Psoas muscle (tissue), 8 donors: ENCODE measurements around the gene NEMF. TPM values are rescaled to one million over a fixed set of nuclear protein-coding genes. Genes with fewer than 3 reads are reported as not detected.
A peak's percentile ranks its signal among the peaks of the same experiment; 100 is the strongest.

ENCODE experiments used
- ATAC-seq, 4 donors: fragments of 200-7000 bp; cut with Tn5 transposase; one replicate each; pipeline ENCODE4 v1.9.1; 2020; ENCODE audit warnings: moderate library complexity in 3 of 4, mild to moderate bottlenecking in 2 of 4
- DNase-seq, 2 donors: peaks; one replicate each; pipeline ENCODE4 v3.0.0-alpha.2; 2020
- H3K27ac ChIP-seq: fragments of 200-600 bp; one replicate; pipeline ENCODE4 v1.8.0; 2022
- H3K27me3 ChIP-seq, 3 donors: fragments of 200-600 bp in 1 of 3; one replicate each; pipeline versions ENCODE4 v1.6.1 to v1.8.0; 2013 to 2022; ENCODE audit warnings: low read length in 2 of 3, mild to moderate bottlenecking in 2 of 3, moderate library complexity in 1 of 3; ENCODE audit not compliant: insufficient read depth in 3 of 3
- H3K36me3 ChIP-seq, 2 donors: fragments of 200-600 bp in 1 of 2; one replicate each; pipeline versions ENCODE4 v1.6.1 to v1.8.0; 2013 to 2022; ENCODE audit warnings: low read depth in 1 of 2, mild to moderate bottlenecking in 1 of 2, moderate library complexity in 1 of 2; ENCODE audit not compliant: insufficient read depth in 1 of 2
- H3K4me1 ChIP-seq: fragments of 200-600 bp; one replicate; pipeline ENCODE4 v1.8.0; 2022
- H3K4me3 ChIP-seq: fragments of 200-600 bp; one replicate; pipeline ENCODE4 v1.8.0; 2022; ENCODE audit warnings: mild to moderate bottlenecking
- H3K9me3 ChIP-seq: fragments of 200-600 bp; one replicate; pipeline ENCODE4 v1.8.0; 2022
- WGBS, 3 donors: extraction: QIAGEN DNeasy Blood & Tissue Kit; methylation state at CpG; one replicate each; pipeline versions ENCODE4 v1.1.6 to v1.1.7; 2013; 5-methylcytosine and 5-hydroxymethylcytosine counted together
- intact Hi-C, 2 donors: fragments of 100-400 bp; cut with DNase I; formaldehyde crosslinking; loops; one replicate each; pipeline versions ENCODE4 v1.11.0 to v1.14.2; 2022
- polyA plus RNA-seq, 3 donors: library from polyadenylated mRNA; stranded (reverse); fragments of 200-250 nt; gene quantifications; one replicate each; pipeline ENCODE4 v1.2.3, GENCODE V29; 2013
- total RNA-seq, 4 donors: library from RNA; stranded (reverse); fragmentation: NEBNext Ultra II Directional in 2 of 4; extraction: Animal tissue kit (Norgen Biotek cat#: 25700) in 2 of 4; gene quantifications; one replicate each; pipeline versions ENCODE4 v1.2.1 to v1.2.4, GENCODE V29; 2021 to 2023
- TF ChIP-seq, protein P1 (sequence below): fragments of 200-600 bp; IDR thresholded peaks from one replicate; pipeline ENCODE4 v1.8.0; 2022; ENCODE audit warnings: antibody characterized with exemption
- donor health status: healthy with polysubstance abuse.
- donor health status: DM: no; HTN: no; CAD: no; lungs with moderate emphysema.
- donor health status: Bipolar disorder and iron deficiency.
- donor health status: healthy.
- donor health status: DM: yes; HTN: yes; CAD: no.
- donor health status: DM: no; HTN: no; CAD: no.
- donor health status: DM: no; HTN: no; CAD: no.
- donor health status: DM: yes; HTN: yes; CAD: no.

NEMF gene
- total and polyA plus RNA-seq, 7 donors, result 20.5 to 68.3 (median 52.8) TPM

DNA sequence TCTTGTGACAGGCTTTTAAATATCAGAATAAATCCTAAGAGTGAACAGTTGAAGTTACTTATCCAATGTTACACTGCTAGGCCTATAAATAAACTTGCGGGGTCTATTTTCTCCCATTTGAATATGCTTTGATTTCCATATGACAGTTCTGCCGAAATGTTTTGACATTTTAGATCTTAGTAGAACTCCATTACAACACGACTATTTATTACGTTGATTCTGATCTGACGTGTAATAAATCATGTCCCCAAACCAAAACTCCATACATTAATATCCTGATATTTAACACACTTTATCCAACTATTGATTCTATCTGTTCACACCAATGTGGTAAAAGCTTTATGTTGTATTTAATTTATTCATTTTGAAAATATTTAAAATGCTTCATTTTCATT, 16.1 kb upstream of the NEMF start:
- Histone ChIP-seq H3K9me3 (no peaks in the 10 kb centered on the region), H3K4me3 (peak overlapping the region; percentile 71), H3K27ac (peak overlapping the region; percentile 88), H3K4me1 (peaks cover 11% of the 10 kb centered on the region), H3K27me3 (no peaks in the 10 kb centered on the region), H3K36me3 (no peaks in the 10 kb centered on the region)
- intact Hi-C loops, result loop anchor here (2.0 to 10.0 kb wide), 5 partner anchors 24 to 356 kb away; partner anchors contain the start of gene ARF6 (in 1 of the 2)
- no peak for DNase-seq
- 18 to 39% (median 23%) methylated on average over 5 of the region's 5 CpGs for WGBS, 3 donors
- ATAC-seq, result no peak
- TF ChIP-seq, protein P1, sequence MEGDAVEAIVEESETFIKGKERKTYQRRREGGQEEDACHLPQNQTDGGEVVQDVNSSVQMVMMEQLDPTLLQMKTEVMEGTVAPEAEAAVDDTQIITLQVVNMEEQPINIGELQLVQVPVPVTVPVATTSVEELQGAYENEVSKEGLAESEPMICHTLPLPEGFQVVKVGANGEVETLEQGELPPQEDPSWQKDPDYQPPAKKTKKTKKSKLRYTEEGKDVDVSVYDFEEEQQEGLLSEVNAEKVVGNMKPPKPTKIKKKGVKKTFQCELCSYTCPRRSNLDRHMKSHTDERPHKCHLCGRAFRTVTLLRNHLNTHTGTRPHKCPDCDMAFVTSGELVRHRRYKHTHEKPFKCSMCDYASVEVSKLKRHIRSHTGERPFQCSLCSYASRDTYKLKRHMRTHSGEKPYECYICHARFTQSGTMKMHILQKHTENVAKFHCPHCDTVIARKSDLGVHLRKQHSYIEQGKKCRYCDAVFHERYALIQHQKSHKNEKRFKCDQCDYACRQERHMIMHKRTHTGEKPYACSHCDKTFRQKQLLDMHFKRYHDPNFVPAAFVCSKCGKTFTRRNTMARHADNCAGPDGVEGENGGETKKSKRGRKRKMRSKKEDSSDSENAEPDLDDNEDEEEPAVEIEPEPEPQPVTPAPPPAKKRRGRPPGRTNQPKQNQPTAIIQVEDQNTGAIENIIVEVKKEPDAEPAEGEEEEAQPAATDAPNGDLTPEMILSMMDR, result no peak

DNA sequence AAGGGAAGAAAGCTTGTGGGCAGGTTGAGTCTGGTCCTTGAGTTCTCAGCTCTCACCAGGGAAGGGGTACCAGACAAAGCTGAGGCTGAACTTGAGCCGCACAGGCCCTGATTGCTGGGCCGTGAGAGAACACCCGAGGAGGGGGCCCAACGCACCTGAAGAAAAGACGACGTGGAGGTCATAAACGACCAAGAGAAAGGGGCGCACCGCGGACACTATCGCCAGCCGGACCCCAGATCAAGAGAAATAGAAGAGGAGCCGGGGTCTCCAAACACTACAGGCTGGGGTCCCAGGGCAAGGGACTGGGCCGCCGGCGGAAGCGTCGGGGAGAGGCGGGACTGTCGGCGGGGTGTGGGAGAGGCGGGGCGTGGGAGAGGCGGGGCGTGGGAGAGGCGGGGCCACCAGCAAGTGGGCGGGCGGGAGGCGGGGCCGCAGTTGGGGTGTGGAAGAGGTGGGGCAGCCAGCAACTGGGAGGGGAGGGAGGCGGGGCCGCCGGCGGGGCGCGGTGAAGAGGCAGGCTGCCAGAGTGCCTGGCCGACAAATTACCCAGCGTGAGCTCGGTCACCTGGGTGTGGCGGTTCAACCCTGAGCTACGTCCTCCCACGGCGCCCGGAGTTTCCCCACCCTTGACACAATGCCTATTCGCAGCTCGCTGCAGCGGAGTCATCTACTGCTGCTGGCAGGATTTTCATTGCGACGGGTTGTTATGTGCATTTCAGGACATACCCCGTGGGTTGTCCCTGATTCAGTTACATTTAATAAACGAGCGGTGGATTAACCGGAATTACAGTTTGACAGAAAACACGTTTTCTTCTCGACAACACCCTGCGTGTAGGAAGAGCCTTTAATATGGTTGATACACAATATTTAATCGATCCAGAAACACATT, 15.5 kb upstream of the NEMF start:
- peak; percentile 96 to 99 for DNase-seq
- TF ChIP-seq, protein P1, result no peak
- no peaks in the 10 kb centered on the region for H3K36me3 ChIP-seq
- ATAC-seq, result peak; percentile 95 to 97 (median 96)
- no peaks in the 10 kb centered on the region for H3K9me3 ChIP-seq
- H3K4me3 ChIP-seq, result peak overlapping the region; percentile 71
- H3K4me1 ChIP-seq, result peaks cover 11% of the 10 kb centered on the region
- H3K27ac ChIP-seq, result peak overlapping the region; percentile 88
- intact Hi-C loops, result loop anchor here (2.0 to 10.0 kb wide), 5 partner anchors 25 to 357 kb away; partner anchors contain the start of gene ARF6 (in 1 of the 2)
- H3K27me3 ChIP-seq, result no peaks in the 10 kb centered on the region
- WGBS, 3 donors, result 0 to 1% (median 1%) methylated on average over 43 to 56 of the region's 57 CpGs

DNA sequence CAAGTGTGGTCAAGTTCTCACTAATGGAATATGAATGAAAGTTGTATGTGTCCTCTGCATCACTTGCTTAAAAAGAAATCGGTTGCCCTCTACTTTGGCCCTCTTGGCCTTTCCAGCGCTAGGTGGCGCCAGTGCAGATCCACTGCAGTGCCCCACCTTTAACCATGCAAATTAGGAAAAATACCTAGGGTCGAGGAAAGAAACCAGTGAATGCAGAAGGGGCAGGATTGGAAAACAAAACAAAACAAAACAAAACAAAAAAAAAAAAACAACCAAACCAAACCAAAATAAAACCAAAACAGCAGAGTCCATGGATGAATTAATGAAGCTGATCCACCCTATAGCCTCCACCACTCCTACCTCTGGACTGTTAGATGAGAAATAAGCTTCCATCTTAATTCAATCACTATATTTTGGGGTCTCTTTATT, 12.9 kb upstream of the NEMF start:
- intact Hi-C loops, result loop anchor here (5.0 to 10.0 kb wide), 3 partner anchors 139 to 359 kb away; no protein-coding TSS in a partner anchor
- H3K4me3 ChIP-seq, result no peak overlapping the region
- peak; percentile 77 to 85 for DNase-seq
- H3K27me3 ChIP-seq, result no peaks in the 10 kb centered on the region
- no peak for ATAC-seq
- H3K9me3 ChIP-seq, result no peaks in the 10 kb centered on the region
- H3K4me1 ChIP-seq, result peaks cover 11% of the 10 kb centered on the region
- peak overlapping the region; percentile 99 for H3K27ac ChIP-seq
- 0 to 2% (median 2%) methylated on average over 4 of the region's 4 CpGs for WGBS, 3 donors
- TF ChIP-seq, protein P1, result peak; percentile 82
- H3K36me3 ChIP-seq, result no peaks in the 10 kb centered on the region

DNA sequence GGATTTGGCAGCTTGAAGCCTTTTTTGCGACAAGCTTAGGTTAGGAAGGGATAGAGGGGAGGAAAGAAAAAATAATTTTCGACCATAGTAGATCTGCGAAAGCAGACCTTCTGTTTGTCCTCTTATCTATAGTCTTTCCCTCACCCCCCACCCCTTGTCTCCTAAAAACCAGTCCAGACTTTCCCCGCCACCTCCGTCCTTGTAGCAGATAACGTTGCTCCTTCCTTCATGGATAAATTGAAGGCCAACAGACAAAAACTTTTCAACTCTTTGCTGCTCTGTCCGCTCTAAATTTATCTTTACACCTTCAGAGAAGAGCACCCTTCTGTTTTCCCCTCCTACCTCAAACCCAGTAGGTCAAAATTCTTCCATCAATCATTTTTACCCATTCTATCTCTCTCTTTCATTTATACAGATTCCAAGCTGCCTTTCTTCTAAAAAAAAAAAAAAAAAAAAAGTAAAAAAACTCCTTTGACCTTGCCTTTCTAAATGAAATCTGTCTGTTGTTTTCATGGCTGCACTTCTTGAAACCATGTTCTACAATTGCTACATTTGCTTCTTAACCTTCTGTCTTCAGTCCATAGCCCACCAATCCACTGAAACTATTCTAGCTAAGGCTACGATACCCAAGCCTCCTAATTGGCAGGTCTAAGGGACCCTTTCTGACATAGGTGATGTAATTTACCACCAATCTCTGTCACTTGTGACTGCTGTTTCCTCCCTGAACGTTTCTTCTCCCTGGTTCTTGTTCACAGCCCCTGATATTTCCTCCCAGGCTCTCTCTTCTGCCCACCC, 11.1 kb upstream of the NEMF start:
- Histone ChIP-seq H3K36me3 (no peaks in the 10 kb centered on the region), H3K9me3 (no peaks in the 10 kb centered on the region), H3K27ac (peak overlapping the region; percentile 99), H3K4me3 (peak overlapping the region; percentile 90), H3K4me1 (peaks cover 7% of the 10 kb centered on the region), H3K27me3 (no peaks in the 10 kb centered on the region)
- intact Hi-C loops, result loop anchor here (5.0 to 10.0 kb wide), 3 partner anchors 141 to 669 kb away; partner anchors contain the start of gene MAP4K5 (in 1 of the 2)
- no peak for ATAC-seq
- TF ChIP-seq, protein P1, result no peak
- DNase-seq, result no peak
- 21 to 27% (median 23%) methylated on average over 9 of the region's 9 CpGs for WGBS, 3 donors
